ENCODE measurements around the gene RNU5B-1.

The RNU5B-1 gene

DNA sequence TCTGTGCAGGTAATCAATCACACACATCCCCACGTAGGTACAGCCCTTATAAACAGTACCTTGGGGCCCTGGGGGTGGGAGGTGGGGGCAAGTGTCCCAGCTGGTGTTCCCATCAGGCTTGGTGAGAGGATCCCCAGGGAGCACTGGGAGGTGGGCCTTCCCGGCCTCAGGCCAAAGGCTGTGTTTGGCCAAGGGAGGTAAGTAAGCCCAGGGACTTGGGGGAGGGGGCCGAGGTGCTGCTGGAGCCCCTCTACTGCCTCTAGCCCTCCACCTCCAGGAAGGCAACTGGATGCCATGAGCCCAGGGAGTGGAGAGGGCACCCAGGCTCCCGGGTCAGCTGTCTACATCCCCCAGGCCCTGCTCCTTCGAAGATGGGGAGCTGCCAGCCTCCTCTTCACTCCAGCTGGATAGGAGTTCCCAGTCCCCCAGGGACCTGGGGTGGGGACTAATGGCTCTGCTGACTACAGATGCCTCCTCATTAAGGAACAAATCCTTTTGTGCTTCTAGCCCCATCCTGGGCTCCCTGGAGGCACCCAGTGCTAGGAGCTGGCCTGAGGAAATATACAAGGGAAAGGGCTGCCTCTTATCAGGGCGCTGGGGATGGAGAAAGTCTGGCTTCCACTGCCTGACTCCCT lies 33.1 kb downstream of the RNU5B-1 start:
- H3K4me2 ChIP-seq (ENCODE audit: low read depth, low read length): no peak overlapping the region
- no peaks in the 10 kb centered on the region for H3K79me2 ChIP-seq (ENCODE audit: low read length)
- no peak overlapping the region for H2AFZ ChIP-seq (ENCODE audit: low read length)
- no peak overlapping the region for H3K4me3 ChIP-seq (ENCODE audit: low read length)
- no peaks in the 10 kb centered on the region for H4K20me1 ChIP-seq (ENCODE audit: insufficient read depth, low read length)
- no peak overlapping the region for H3K27ac ChIP-seq (ENCODE audit: low read length)
- no peaks in the 10 kb centered on the region for H3K36me3 ChIP-seq (replicated peaks; ENCODE audit: insufficient read depth, low read length)
- no peak for TF ChIP-seq EZH2 (optimal IDR thresholded peaks at IDR 0.05; ENCODE audit: low read depth, low read length)
- TF ChIP-seq EZH2phosphoT487 (IDR thresholded peaks at IDR 0.05; ENCODE audit: low read length): no peak
- TF ChIP-seq, protein P1, sequence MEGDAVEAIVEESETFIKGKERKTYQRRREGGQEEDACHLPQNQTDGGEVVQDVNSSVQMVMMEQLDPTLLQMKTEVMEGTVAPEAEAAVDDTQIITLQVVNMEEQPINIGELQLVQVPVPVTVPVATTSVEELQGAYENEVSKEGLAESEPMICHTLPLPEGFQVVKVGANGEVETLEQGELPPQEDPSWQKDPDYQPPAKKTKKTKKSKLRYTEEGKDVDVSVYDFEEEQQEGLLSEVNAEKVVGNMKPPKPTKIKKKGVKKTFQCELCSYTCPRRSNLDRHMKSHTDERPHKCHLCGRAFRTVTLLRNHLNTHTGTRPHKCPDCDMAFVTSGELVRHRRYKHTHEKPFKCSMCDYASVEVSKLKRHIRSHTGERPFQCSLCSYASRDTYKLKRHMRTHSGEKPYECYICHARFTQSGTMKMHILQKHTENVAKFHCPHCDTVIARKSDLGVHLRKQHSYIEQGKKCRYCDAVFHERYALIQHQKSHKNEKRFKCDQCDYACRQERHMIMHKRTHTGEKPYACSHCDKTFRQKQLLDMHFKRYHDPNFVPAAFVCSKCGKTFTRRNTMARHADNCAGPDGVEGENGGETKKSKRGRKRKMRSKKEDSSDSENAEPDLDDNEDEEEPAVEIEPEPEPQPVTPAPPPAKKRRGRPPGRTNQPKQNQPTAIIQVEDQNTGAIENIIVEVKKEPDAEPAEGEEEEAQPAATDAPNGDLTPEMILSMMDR (IDR thresholded peaks at IDR 0.05; ENCODE audit: low read length): no peak
- H3F3A ChIP-seq (ENCODE audit: insufficient read depth, low read length): no peaks in the 10 kb centered on the region
- no peaks in the 10 kb centered on the region for H3K27me3 ChIP-seq (replicated peaks; ENCODE audit: insufficient read depth, low read length)
- no peak overlapping the region for H3K9ac ChIP-seq (ENCODE audit: low read length)
- no peaks in the 10 kb centered on the region for H3K9me3 ChIP-seq (replicated peaks; ENCODE audit: insufficient read depth, low read length)
- no peaks in the 10 kb centered on the region for H3K4me1 ChIP-seq (ENCODE audit: low read length)
- no peaks in the 10 kb centered on the region for H3K9me2 ChIP-seq (replicated peaks; ENCODE audit: insufficient read depth, low read length)
- no peak for DNase-seq

DNA sequence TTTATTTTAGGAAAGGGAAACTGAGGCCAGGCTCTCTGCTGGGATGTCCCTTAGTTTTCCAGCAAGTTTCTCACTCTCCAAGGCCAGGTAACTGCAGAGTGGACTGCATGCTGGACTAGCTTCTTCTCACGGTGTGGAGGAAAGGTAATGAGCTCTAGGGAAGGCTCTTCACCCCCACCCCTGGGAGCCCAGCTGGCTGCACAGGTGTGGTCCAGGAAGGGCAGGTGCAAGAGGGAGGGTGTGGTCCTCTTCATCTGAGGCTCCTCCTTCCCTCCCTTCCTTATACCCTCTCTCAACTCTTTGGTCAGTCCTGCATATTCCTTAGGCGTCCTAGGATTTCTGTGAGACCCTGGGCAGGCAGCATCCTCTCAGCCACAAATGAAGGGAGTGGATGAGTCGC lies 33.9 kb downstream of the RNU5B-1 start:
- no peaks in the 10 kb centered on the region for H3F3A ChIP-seq (ENCODE audit: insufficient read depth, low read length)
- TF ChIP-seq EZH2 (optimal IDR thresholded peaks at IDR 0.05; ENCODE audit: low read depth, low read length) (no peak), EZH2phosphoT487 (IDR thresholded peaks at IDR 0.05; ENCODE audit: low read length) (no peak)
- TF ChIP-seq, protein P1 (IDR thresholded peaks at IDR 0.05; ENCODE audit: low read length): no peak
- H3K9me2 ChIP-seq (replicated peaks; ENCODE audit: insufficient read depth, low read length): no peaks in the 10 kb centered on the region
- no peak overlapping the region for H3K9ac ChIP-seq (ENCODE audit: low read length)
- H3K36me3 ChIP-seq (replicated peaks; ENCODE audit: insufficient read depth, low read length): no peaks in the 10 kb centered on the region
- H3K79me2 ChIP-seq (ENCODE audit: low read length): no peaks in the 10 kb centered on the region
- no peak overlapping the region for H3K4me2 ChIP-seq (ENCODE audit: low read depth, low read length)
- no peak for DNase-seq
- H3K4me1 ChIP-seq (ENCODE audit: low read length): no peaks in the 10 kb centered on the region
- no peak overlapping the region for H3K4me3 ChIP-seq (ENCODE audit: low read length)
- H4K20me1 ChIP-seq (ENCODE audit: insufficient read depth, low read length): no peaks in the 10 kb centered on the region
- no peaks in the 10 kb centered on the region for H3K27me3 ChIP-seq (replicated peaks; ENCODE audit: insufficient read depth, low read length)
- H3K9me3 ChIP-seq (replicated peaks; ENCODE audit: insufficient read depth, low read length): no peaks in the 10 kb centered on the region
- H3K27ac ChIP-seq (ENCODE audit: low read length): no peak overlapping the region
- no peak overlapping the region for H2AFZ ChIP-seq (ENCODE audit: low read length)

DNA sequence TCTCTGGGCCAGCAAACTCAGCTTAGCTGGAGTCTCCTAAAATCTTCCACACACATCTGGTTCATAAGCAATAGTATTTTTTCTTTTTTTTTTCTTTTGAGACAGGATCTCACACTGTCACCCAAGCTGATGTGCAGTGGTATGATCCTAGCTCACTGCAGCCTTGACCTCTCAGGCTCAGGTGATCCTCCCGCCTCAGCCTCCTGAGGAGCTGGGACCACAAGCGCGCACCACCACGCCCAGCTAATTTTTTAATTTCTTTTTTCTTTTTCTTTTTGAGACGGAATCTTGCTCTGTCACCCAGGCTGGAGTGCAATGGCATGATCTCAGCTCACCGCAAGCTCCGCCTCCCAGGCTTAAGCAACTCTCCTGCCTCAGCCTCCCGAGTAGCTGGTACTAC lies 34.3 kb downstream of the RNU5B-1 start:
- H3K9me2 ChIP-seq (replicated peaks; ENCODE audit: insufficient read depth, low read length): no peaks in the 10 kb centered on the region
- H3K9ac ChIP-seq (ENCODE audit: low read length): no peak overlapping the region
- H3F3A ChIP-seq (ENCODE audit: insufficient read depth, low read length): no peaks in the 10 kb centered on the region
- TF ChIP-seq EZH2 (optimal IDR thresholded peaks at IDR 0.05; ENCODE audit: low read depth, low read length) (no peak), EZH2phosphoT487 (IDR thresholded peaks at IDR 0.05; ENCODE audit: low read length) (no peak)
- TF ChIP-seq, protein P1 (IDR thresholded peaks at IDR 0.05; ENCODE audit: low read length): no peak
- H3K9me3 ChIP-seq (replicated peaks; ENCODE audit: insufficient read depth, low read length): no peaks in the 10 kb centered on the region
- H3K36me3 ChIP-seq (replicated peaks; ENCODE audit: insufficient read depth, low read length): no peaks in the 10 kb centered on the region
- H3K27ac ChIP-seq (ENCODE audit: low read length): no peak overlapping the region
- no peaks in the 10 kb centered on the region for H3K27me3 ChIP-seq (replicated peaks; ENCODE audit: insufficient read depth, low read length)
- no peaks in the 10 kb centered on the region for H3K79me2 ChIP-seq (ENCODE audit: low read length)
- DNase-seq: no peak
- H3K4me2 ChIP-seq (ENCODE audit: low read depth, low read length): no peak overlapping the region
- H3K4me3 ChIP-seq (ENCODE audit: low read length): no peak overlapping the region
- no peaks in the 10 kb centered on the region for H4K20me1 ChIP-seq (ENCODE audit: insufficient read depth, low read length)
- H2AFZ ChIP-seq (ENCODE audit: low read length): no peak overlapping the region
- H3K4me1 ChIP-seq (ENCODE audit: low read length): no peaks in the 10 kb centered on the region

All from MM.1S (cell line).